Ovary (tissue), 9 donors: ENCODE measurements around the gene ALK. TPM values are rescaled to one million over a fixed set of nuclear protein-coding genes. Genes with fewer than 3 reads are reported as not detected.

Experiments used
- DNase-seq, 5 donors: peaks; one replicate each; pipeline ENCODE4 v3.0.0-alpha.2; 2019 to 2020
- H3K27ac ChIP-seq, 2 donors: fragments of 200-600 bp; one replicate each; pipeline versions ENCODE4 v1.5.1 to v1.8.0; 2019 to 2022
- H3K27me3 ChIP-seq: fragments of 200-600 bp; one replicate; pipeline ENCODE4 v1.8.0; 2022
- H3K36me3 ChIP-seq: fragments of 200-600 bp; sonication (generic); one replicate; pipeline ENCODE4 v1.5.1; 2019
- H3K4me1 ChIP-seq: one replicate; pipeline ENCODE4 v1.8.1; 2013; ENCODE audit warnings: mild to moderate bottlenecking, moderate library complexity; ENCODE audit not compliant: insufficient read depth
- H3K4me3 ChIP-seq: fragments of 200-600 bp; sonication (generic); one replicate; pipeline ENCODE4 v1.5.1; 2017
- H3K9me3 ChIP-seq, 2 donors: fragments of 200-600 bp in 1 of 2; sonication (generic) in 1 of 2; one replicate each; pipeline versions ENCODE4 v1.5.1 to v1.8.1; 2013 to 2019; ENCODE audit warnings: mild to moderate bottlenecking in 1 of 2, moderate library complexity in 1 of 2
- EP300 ChIP-seq: sonication (generic); formaldehyde crosslinking; IDR thresholded peaks from one replicate; pipeline ENCODE4 v1.6.1; 2017; ENCODE audit warnings: antibody characterized with exemption
- POLR2A ChIP-seq: fragments of 450-650 bp; IDR thresholded peaks from one replicate; pipeline ENCODE4 v1.6.1; 2017; ENCODE audit warnings: antibody characterized with exemption, mild to moderate bottlenecking, moderate library complexity
- WGBS, 3 donors: extraction: QIAGEN DNeasy Blood & Tissue Kit in 1 of 3; methylation state at CpG; one replicate each; pipeline versions ENCODE4 v1.1.5 to v1.1.7; 2013 to 2017; 5-methylcytosine and 5-hydroxymethylcytosine counted together
- intact Hi-C, 4 donors: fragments of 100-400 bp; cut with DNase I; formaldehyde crosslinking; loops; one replicate each; pipeline versions ENCODE4 v1.11.0 to v1.15.1; 2022 to 2023
- polyA plus RNA-seq, 2 donors: library from polyadenylated mRNA; stranded (reverse); fragments of 200-250 nt in 1 of 2; fragments of 350-450 nt in 1 of 2; fragmentation: Illumina TruSeq in 1 of 2; extraction: RNeasy Lipid Tissue Mini Kit (QIAGEN cat#74804) in 1 of 2; gene quantifications; one replicate each; pipeline ENCODE4 v1.2.3, GENCODE V29; 2013 to 2014
- total RNA-seq, 7 donors: library from RNA; depleted of rRNA in 2 of 7; stranded (reverse); fragments of >200 nt in 2 of 7; fragmentation: NEBNext Ultra II Directional in 3 of 7; extraction: Animal tissue kit (Norgen Biotek cat#: 25700) in 3 of 7; gene quantifications; one replicate each; pipeline versions ENCODE4 v1.1.0 to v1.2.4, GENCODE V29; 2016 to 2023
- TF ChIP-seq, protein P1 (sequence below), 3 donors: fragments of 450-650 bp in 2 of 3; fragments of 200-600 bp in 1 of 3; IDR thresholded peaks; one replicate each; pipeline versions ENCODE4 v1.5.1 to v1.8.0; 2016 to 2022; ENCODE audit warnings: antibody characterized with exemption in 3 of 3, mild to moderate bottlenecking in 1 of 3
- donor health status: DM: no; HTN: no; CAD: no; lungs with moderate emphysema.
- donor health status: DM: no; HTN: no; CAD: no.
- donor health status: Bipolar disorder and iron deficiency.
- donor health status: DM: yes; HTN: yes; CAD: no.
- donor health status: DM: no; HTN: no; CAD: no.
- donor health status: DM: yes; HTN: yes; CAD: no.

The ALK gene
- total and polyA plus RNA-seq, 9 donors = 0.05 to 1.7 (median 0.23) TPM; not detected in 1

DNA sequence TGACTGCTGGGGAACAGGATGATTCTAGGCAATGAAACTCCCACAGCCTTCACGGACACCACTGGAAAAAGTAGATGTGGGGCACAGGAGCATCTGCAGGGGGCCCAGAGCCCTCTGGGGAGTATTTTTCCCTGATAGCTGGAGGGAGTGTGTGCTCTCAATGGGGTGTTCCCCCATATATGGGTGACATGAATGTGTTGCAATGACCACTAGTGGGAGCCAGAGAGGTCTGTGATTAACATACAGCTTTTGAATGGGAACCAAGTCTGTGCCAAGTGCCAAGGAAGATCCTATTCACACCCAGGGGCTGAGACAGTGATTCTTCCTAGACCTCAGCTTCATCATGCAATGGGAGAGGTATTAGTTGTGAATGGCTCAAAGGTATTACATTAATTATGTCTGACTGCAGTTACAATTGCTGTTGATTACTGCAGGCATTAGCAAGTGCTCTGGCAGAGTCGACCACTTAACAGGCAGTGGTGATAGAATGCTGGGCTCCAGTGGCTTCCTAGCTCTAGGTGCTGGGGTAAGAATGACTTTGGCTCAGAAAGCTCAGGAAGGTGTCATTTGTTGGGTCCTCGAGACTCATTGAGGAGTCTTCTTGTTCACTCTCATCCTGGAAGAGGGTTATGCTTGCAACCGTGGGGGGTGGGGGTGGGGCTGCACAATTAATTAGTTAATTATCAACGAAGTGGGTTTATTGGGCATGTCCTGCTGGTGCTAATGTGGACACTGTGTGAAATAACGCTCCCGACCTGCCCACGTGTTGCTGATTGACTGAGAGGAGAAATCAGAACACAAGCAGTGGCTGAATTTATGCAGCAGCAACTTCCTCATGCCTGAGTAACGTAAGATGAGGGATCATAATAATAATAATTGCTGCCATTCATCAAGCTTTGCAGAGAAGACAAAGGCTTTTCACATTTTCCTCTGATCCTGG lies 612.0 kb downstream of the ALK start:
- TF ChIP-seq EP300 = no peak
- TF ChIP-seq POLR2A = no peak
- TF ChIP-seq, protein P1, sequence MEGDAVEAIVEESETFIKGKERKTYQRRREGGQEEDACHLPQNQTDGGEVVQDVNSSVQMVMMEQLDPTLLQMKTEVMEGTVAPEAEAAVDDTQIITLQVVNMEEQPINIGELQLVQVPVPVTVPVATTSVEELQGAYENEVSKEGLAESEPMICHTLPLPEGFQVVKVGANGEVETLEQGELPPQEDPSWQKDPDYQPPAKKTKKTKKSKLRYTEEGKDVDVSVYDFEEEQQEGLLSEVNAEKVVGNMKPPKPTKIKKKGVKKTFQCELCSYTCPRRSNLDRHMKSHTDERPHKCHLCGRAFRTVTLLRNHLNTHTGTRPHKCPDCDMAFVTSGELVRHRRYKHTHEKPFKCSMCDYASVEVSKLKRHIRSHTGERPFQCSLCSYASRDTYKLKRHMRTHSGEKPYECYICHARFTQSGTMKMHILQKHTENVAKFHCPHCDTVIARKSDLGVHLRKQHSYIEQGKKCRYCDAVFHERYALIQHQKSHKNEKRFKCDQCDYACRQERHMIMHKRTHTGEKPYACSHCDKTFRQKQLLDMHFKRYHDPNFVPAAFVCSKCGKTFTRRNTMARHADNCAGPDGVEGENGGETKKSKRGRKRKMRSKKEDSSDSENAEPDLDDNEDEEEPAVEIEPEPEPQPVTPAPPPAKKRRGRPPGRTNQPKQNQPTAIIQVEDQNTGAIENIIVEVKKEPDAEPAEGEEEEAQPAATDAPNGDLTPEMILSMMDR (IDR thresholded peaks at IDR 0.05) = no peak
- no peak overlapping the region for H3K4me3 ChIP-seq
- H3K27me3 ChIP-seq = no peaks in the 10 kb centered on the region
- no peaks in the 10 kb centered on the region for H3K4me1 ChIP-seq
- H3K27ac ChIP-seq = no peak overlapping the region
- no peak for DNase-seq
- H3K9me3 ChIP-seq = no peaks in the 10 kb centered on the region
- 62 to 68% (median 68%) methylated on average over 9 of the region's 9 CpGs for WGBS, 3 donors
- intact Hi-C loops = no loop called here
- no peaks in the 10 kb centered on the region for H3K36me3 ChIP-seq

DNA sequence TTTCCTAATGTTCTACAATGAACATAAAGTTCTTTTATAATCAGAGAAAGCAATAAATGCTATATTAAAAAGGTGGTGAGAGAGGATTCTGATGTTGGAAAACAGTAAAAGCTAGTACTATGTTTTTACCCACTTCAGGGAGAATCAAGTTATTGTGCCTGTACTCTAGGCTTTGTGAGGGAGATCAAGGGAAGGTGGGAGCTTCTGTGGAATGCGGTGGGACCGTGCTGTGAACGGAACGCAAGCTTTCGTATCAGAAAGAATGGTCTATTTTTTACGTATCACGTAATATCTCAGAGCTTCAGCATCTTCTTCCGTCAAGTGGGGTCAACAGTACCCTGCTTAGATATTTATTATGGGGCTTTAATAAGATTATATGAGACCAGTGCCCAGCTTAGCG lies 613.0 kb downstream of the ALK start:
- Histone ChIP-seq H3K27me3 (no peaks in the 10 kb centered on the region), H3K27ac (no peak overlapping the region), H3K4me3 (no peak overlapping the region), H3K9me3 (no peaks in the 10 kb centered on the region), H3K36me3 (no peaks in the 10 kb centered on the region), H3K4me1 (no peaks in the 10 kb centered on the region)
- DNase-seq = no peak
- TF ChIP-seq POLR2A (no peak), EP300 (no peak)
- TF ChIP-seq, protein P1 (IDR thresholded peaks at IDR 0.05) = no peak
- 27 to 66% (median 46%) methylated on average over 9 of the region's 9 CpGs for WGBS, 3 donors
- intact Hi-C loops = no loop called here

DNA sequence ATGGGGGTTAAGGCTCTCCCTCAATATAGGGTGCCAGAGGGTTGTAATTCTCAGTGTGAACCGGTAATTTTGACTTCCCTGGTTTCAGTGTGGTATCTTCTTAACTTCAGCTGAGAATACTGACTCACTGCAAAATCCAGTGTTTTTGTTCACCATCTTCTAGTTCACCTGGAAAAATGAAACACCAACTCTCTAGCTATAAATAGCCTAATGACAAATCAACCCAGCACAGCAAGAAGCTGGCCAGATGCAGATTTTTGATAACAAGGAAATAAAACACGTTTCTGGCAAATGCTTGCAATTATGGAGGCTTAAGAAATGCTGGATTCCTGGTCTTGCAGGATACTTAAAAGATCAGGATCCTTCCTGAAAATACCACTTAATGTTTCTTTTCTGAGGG lies 613.9 kb downstream of the ALK start:
- Histone ChIP-seq H3K36me3 (no peaks in the 10 kb centered on the region), H3K27ac (no peak overlapping the region), H3K4me3 (no peak overlapping the region), H3K4me1 (no peaks in the 10 kb centered on the region), H3K9me3 (no peaks in the 10 kb centered on the region), H3K27me3 (no peaks in the 10 kb centered on the region)
- TF ChIP-seq EP300 (no peak), POLR2A (no peak)
- TF ChIP-seq, protein P1 (IDR thresholded peaks at IDR 0.05) = no peak
- 26 to 29% (median 27%) methylated on average over 2 of the region's 2 CpGs for WGBS, 3 donors
- DNase-seq = no peak
- intact Hi-C loops = no loop called here

DNA sequence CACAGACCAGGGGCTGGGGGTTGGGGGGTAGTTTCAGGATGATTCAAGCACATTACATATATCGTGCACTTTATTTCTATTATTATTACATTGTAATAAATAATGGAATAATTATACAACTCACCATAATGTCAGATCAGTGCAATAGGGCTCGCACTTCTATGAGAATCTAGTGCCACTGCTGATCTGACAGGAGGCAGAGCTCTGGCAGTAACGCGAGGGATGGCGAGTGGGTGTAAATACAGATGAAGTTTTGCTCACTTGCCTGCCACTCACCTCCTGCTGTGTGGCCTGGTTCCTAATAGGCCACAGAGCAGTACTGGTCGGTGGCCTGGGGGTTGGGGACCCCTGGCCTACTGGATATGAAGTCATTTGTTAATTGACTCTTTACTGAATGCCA lies 615.6 kb downstream of the ALK start:
- TF ChIP-seq POLR2A (no peak), EP300 (no peak)
- TF ChIP-seq, protein P1 (IDR thresholded peaks at IDR 0.05) = no peak
- H3K4me1 ChIP-seq = no peaks in the 10 kb centered on the region
- no peaks in the 10 kb centered on the region for H3K27me3 ChIP-seq
- no peaks in the 10 kb centered on the region for H3K36me3 ChIP-seq
- no peaks in the 10 kb centered on the region for H3K9me3 ChIP-seq
- whole genome bisulfite sequencing, 3 donors = 76 to 81% (median 77%) methylated on average over 6 of the region's 6 CpGs
- H3K4me3 ChIP-seq = no peak overlapping the region
- no peak overlapping the region for H3K27ac ChIP-seq
- intact Hi-C loops = no loop called here
- DNase-seq = no peak
